ENCODE measurements around the gene ULBP2. TPM values are rescaled to one million over a fixed set of nuclear protein-coding genes. Genes with fewer than 3 reads are reported as not detected.
"Not testable (repeated sequence)": the region's sequence is repeated elsewhere in the genome, so short reads cannot be mapped to it uniquely, and the experiment has no call there.

ULBP2 gene
- total RNA-seq, 1 experiment from 2014 or later: 1.9 TPM

GRCh38 chr6:149924933-149925252 is 16.9 kb upstream of the ULBP2 start:
- in situ Hi-C loops (cut with HindIII; ENCODE audit: low sequenced_read_pairs): no loop called here
- DNase-seq (ENCODE audit: low spot score): no peak

- peak; percentile 9 for DNase-seq (ENCODE audit: low spot score)
- in situ Hi-C loops (cut with HindIII; ENCODE audit: low sequenced_read_pairs): no loop called here
Measured at GRCh38 chr6:149925253-149925973, 16.4 kb upstream of the ULBP2 start.

GRCh38 chr6:149925974-149926777 is 15.6 kb upstream of the ULBP2 start:
- peak; percentile 83 for DNase-seq (ENCODE audit: low spot score)
- in situ Hi-C loops (cut with HindIII; ENCODE audit: low sequenced_read_pairs): no loop called here

- in situ Hi-C loops (cut with HindIII; ENCODE audit: low sequenced_read_pairs); DNase-seq (ENCODE audit: low spot score): not testable (repeated sequence)
Measured at GRCh38 chr6:149927025-149927424, 14.8 kb upstream of the ULBP2 start.

GRCh38 chr6:149929422-149929821 is 12.4 kb upstream of the ULBP2 start:
- no peak for DNase-seq (ENCODE audit: low spot score)
- in situ Hi-C loops (cut with HindIII; ENCODE audit: low sequenced_read_pairs): no loop called here

- DNase-seq (ENCODE audit: low spot score): no peak
- in situ Hi-C loops (cut with HindIII; ENCODE audit: low sequenced_read_pairs): no loop called here
Measured at GRCh38 chr6:149931501-149931900, 10.3 kb upstream of the ULBP2 start.

GRCh38 chr6:149933036-149933435 is 8.8 kb upstream of the ULBP2 start:
- no peak for DNase-seq (ENCODE audit: low spot score)
- in situ Hi-C loops (cut with HindIII; ENCODE audit: low sequenced_read_pairs): no loop called here

- no peak for DNase-seq (ENCODE audit: low spot score)
- in situ Hi-C loops (cut with HindIII; ENCODE audit: low sequenced_read_pairs): no loop called here
Measured at GRCh38 chr6:149933461-149933860, 8.4 kb upstream of the ULBP2 start.

GRCh38 chr6:149934249-149935156 is 7.3 kb upstream of the ULBP2 start:
- peak; percentile 62 for DNase-seq (ENCODE audit: low spot score)
- in situ Hi-C loops (cut with HindIII; ENCODE audit: low sequenced_read_pairs): no loop called here

GRCh38 chr6:149935246-149935645 is 6.6 kb upstream of the ULBP2 start:
- in situ Hi-C loops (cut with HindIII; ENCODE audit: low sequenced_read_pairs): no loop called here
- no peak for DNase-seq (ENCODE audit: low spot score)

GRCh38 chr6:149935668-149936067 is 6.1 kb upstream of the ULBP2 start:
- in situ Hi-C loops (cut with HindIII; ENCODE audit: low sequenced_read_pairs): no loop called here
- DNase-seq (ENCODE audit: low spot score): no peak

- in situ Hi-C loops (cut with HindIII; ENCODE audit: low sequenced_read_pairs): no loop called here
- DNase-seq (ENCODE audit: low spot score): no peak
Measured at GRCh38 chr6:149936743-149937142, 5.1 kb upstream of the ULBP2 start.

GRCh38 chr6:149938013-149938570 is 3.7 kb upstream of the ULBP2 start:
- DNase-seq (ENCODE audit: low spot score); in situ Hi-C loops (cut with HindIII; ENCODE audit: low sequenced_read_pairs): not testable (repeated sequence)

- no peak for DNase-seq (ENCODE audit: low spot score)
- in situ Hi-C loops (cut with HindIII; ENCODE audit: low sequenced_read_pairs): no loop called here
Measured at GRCh38 chr6:149938571-149939355, 3.1 kb upstream of the ULBP2 start.

GRCh38 chr6:149939356-149939648 is 2.5 kb upstream of the ULBP2 start:
- no peak for DNase-seq (ENCODE audit: low spot score)
- in situ Hi-C loops (cut with HindIII; ENCODE audit: low sequenced_read_pairs): no loop called here

- in situ Hi-C loops (cut with HindIII; ENCODE audit: low sequenced_read_pairs): no loop called here
- DNase-seq (ENCODE audit: low spot score): no peak
Measured at GRCh38 chr6:149939909-149940671, 1.7 kb upstream of the ULBP2 start.

GRCh38 chr6:149940672-149940982 is 1.2 kb upstream of the ULBP2 start:
- no peak for DNase-seq (ENCODE audit: low spot score)
- in situ Hi-C loops (cut with HindIII; ENCODE audit: low sequenced_read_pairs): no loop called here

GRCh38 chr6:149942461-149942829 is 631 bp downstream of the ULBP2 start:
- in situ Hi-C loops (cut with HindIII; ENCODE audit: low sequenced_read_pairs): no loop called here
- DNase-seq (ENCODE audit: low spot score): no peak
